GM20000 (cell line): ENCODE data around the gene S100A10.

Experiments used
- DNase-seq: peaks from one replicate; pipeline ENCODE4 v3.0.0; 2012; ENCODE audit warnings: low spot score
- CTCF ChIP-seq: IDR thresholded peaks from 2 replicates; pipeline ENCODE4 v1.5.1; 2012; ENCODE audit warnings: mild to moderate bottlenecking, control low read depth; ENCODE audit errors: extremely low read depth, missing control alignments

Gene S100A10

DNA sequence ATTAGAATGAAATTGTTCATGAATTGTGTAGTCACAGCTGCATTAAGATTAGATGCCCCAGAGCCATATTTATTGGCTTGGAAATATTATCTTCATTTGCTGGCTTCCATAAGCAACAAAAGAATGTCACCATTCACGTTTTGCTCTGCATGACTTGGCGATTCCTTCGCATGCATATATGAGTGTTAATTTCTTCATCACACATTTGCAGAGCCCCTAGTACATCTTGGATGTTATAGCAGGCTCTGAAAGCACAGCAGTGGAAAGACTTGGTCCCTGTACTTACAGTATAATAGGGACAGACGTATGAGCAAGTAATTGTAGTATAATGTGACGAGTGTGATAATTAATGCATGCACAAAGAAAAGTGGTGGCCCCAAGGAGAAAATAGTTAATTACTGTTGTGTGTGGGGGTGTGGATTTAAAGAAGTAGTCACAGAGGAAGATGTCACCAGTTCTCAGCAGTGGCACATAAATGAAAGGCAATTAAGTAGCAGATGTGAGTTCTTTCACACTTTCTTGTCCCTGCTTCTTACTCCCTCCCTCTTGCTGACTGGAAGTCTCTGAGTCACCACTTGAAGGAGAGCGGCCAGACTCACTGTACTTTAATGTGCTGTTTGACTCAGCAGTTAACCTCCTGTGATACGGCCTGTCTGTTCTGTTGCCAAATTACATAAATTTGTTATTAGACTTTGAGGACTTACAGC lies 21.0 kb downstream of the S100A10 start:
- TF ChIP-seq CTCF: no peak
- no peak for DNase-seq

DNA sequence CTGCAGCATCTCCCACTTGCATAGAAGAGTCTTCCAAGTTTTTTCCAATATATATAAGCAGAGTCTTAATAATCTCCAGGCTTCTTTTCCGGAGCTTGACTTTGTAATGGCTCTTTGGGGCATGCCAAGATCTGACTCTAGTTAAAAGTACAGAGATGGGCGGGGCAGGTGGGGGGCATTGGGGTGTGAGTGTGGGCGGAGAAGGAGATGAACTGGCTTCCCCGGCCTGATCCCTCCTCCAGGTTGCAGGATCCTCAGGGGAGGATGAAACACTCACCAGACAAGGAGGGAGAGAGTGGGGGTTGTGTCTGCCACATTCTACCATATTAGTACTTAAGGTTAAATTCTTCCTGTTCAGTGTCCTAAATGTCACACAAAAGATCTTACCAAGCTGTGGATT lies 23.0 kb downstream of the S100A10 start:
- TF ChIP-seq CTCF: no peak
- DNase-seq: no peak

GRCh38 chr1:151970128-151970527 lies 23.5 kb downstream of the S100A10 start:
- no peak for DNase-seq
- TF ChIP-seq CTCF: no peak

DNA sequence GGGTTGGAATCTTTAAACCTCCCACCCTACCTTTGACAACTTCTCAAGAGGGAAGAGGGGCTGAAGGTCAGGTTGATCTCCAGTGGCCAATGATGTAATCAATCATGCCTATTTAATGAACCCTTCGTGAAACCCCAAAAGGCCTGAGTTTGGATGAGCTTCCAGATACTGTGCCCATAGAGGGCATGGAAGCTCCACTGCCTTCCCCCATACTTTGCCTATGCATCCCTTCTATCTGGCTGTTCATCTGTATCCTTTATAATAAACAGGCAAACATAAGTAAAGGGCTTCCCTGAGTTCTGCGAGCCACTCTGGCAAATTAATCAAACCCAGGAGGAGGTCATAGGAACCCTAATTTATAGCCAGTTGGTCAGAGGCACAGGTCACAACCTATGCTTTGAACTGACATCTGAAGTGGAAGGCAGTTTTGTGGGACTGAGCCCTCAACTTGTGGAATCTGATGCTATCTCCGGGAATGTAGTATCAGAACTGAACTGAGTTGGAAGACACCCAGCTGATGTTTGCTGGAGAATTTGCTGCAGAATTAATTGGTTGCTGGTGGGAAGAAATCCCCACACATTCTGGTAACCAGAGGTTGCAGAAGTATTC lies 24.8 kb downstream of the S100A10 start:
- no peak for TF ChIP-seq CTCF
- no peak for DNase-seq

- peak; percentile 68 for TF ChIP-seq CTCF
- DNase-seq: peak; percentile 55
Observed at GRCh38 chr1:151968058-151968457, 25.6 kb downstream of the S100A10 start.

DNA sequence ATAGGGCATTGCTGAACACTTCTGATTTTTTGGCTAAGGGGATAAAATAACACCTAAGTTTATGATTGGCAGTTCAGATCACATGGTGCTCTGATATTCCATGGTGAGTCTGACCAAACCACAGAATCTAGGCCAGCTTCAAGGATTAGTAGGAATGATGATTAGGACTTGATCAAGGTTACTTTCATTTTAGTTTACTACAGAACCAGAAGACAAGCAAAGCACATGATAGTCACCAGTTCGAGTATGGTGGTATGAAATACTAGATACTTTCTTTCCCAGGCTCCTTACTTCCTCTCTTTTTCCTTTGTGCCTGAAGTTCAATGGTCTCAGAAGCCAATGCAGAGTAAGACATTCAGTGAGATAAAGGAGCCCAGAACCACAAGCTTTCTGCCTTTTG lies 26.6 kb downstream of the S100A10 start:
- DNase-seq: no peak
- TF ChIP-seq CTCF: no peak

- no peak for TF ChIP-seq CTCF
- DNase-seq: no peak
Observed at GRCh38 chr1:151966061-151966460, 27.6 kb downstream of the S100A10 start.
